Activated CD8-positive, alpha-beta memory T cell treated with anti-CD3 and anti-CD28 coated beads for 24 hours (primary cell): ENCODE data around the gene ATE1.
"Not testable (repeated sequence)": the region's sequence is repeated elsewhere in the genome, so short reads cannot be mapped to it uniquely, and the experiment has no call there.

Experiments used
- DNase-seq: peaks from one replicate; pipeline ENCODE4 v3.0.0-alpha.2; 2020

Gene ATE1

GRCh38 chr10:121732172-121732571 is 195.7 kb downstream of the ATE1 start:
- DNase-seq, result no peak

- DNase-seq, result no peak
These were observed 203.5 kb downstream of the ATE1 start for GRCh38 chr10:121724282-121724681.

GRCh38 chr10:121722665-121723064 is 205.2 kb downstream of the ATE1 start:
- DNase-seq, result no peak

- no peak for DNase-seq
These were observed 206.6 kb downstream of the ATE1 start for GRCh38 chr10:121721257-121721656.

GRCh38 chr10:121715969-121716368 is 211.9 kb downstream of the ATE1 start:
- no peak for DNase-seq

GRCh38 chr10:121715076-121715475 is 212.8 kb downstream of the ATE1 start:
- no peak for DNase-seq

GRCh38 chr10:121713486-121713885 is 214.3 kb downstream of the ATE1 start:
- no peak for DNase-seq

- DNase-seq, result no peak
These were observed 216.9 kb downstream of the ATE1 start for GRCh38 chr10:121710971-121711370.

- DNase-seq, result no peak
These were observed 217.6 kb downstream of the ATE1 start for GRCh38 chr10:121710207-121710606.

GRCh38 chr10:121709675-121710073 is 218.2 kb downstream of the ATE1 start:
- no peak for DNase-seq

GRCh38 chr10:121708728-121709674 is 218.8 kb downstream of the ATE1 start:
- no peak for DNase-seq

- no peak for DNase-seq
These were observed 225.2 kb downstream of the ATE1 start for GRCh38 chr10:121702351-121703320.

- no peak for DNase-seq
These were observed 227.4 kb downstream of the ATE1 start for GRCh38 chr10:121700416-121700815.

GRCh38 chr10:121699703-121700102 is 228.1 kb downstream of the ATE1 start:
- not testable (repeated sequence) for DNase-seq

- DNase-seq, result no peak
These were observed 228.9 kb downstream of the ATE1 start for GRCh38 chr10:121698902-121699301.

- DNase-seq, result no peak
These were observed 229.5 kb downstream of the ATE1 start for GRCh38 chr10:121698336-121698735.

- DNase-seq, result no peak
These were observed 231.0 kb downstream of the ATE1 start for GRCh38 chr10:121696854-121697253.

GRCh38 chr10:121695731-121696464 is 231.9 kb downstream of the ATE1 start:
- no peak for DNase-seq

GRCh38 chr10:121694966-121695643 is 232.7 kb downstream of the ATE1 start:
- no peak for DNase-seq

- DNase-seq, result no peak
These were observed 233.4 kb downstream of the ATE1 start for GRCh38 chr10:121694327-121694965.

GRCh38 chr10:121692626-121693025 is 235.2 kb downstream of the ATE1 start:
- no peak for DNase-seq

- DNase-seq, result no peak
These were observed 236.9 kb downstream of the ATE1 start for GRCh38 chr10:121690970-121691369.
